ENCODE data around the gene SLC2A4.
A peak's percentile ranks its signal among the peaks of the same experiment; 100 is the strongest.

Gene SLC2A4

GRCh38 chr17:7307686-7308624, 26.4 kb downstream of the SLC2A4 start:
- DNase-seq = peak; percentile 13

- DNase-seq = peak; percentile 75
Measured at GRCh38 chr17:7308625-7309433, 27.3 kb downstream of the SLC2A4 start.

- no peak for DNase-seq
Measured at GRCh38 chr17:7309628-7310027, 28.1 kb downstream of the SLC2A4 start.

- no peak for DNase-seq
Measured at GRCh38 chr17:7311110-7311705, 29.7 kb downstream of the SLC2A4 start.

GRCh38 chr17:7312432-7313087, 31.0 kb downstream of the SLC2A4 start:
- DNase-seq = no peak

- DNase-seq = peak; percentile 7
Measured at GRCh38 chr17:7313088-7313889, 31.8 kb downstream of the SLC2A4 start.

GRCh38 chr17:7313890-7314718, 32.6 kb downstream of the SLC2A4 start:
- DNase-seq = peak; percentile 31

- peak; percentile 40 for DNase-seq
Measured at GRCh38 chr17:7314719-7315569, 33.4 kb downstream of the SLC2A4 start, which contains the start of gene GPS2. GPS2 (minus strand) TSS chr17:7315360; CDS start chr17:7315052, 308 bp downstream.

GRCh38 chr17:7315570-7316235, 34.2 kb downstream of the SLC2A4 start:
- no peak for DNase-seq

GRCh38 chr17:7317161-7317803, 35.8 kb downstream of the SLC2A4 start:
- DNase-seq = no peak

- DNase-seq = no peak
Measured at GRCh38 chr17:7318121-7318860, 36.8 kb downstream of the SLC2A4 start.

GRCh38 chr17:7321466-7321865, 39.9 kb downstream of the SLC2A4 start:
- DNase-seq = no peak

GRCh38 chr17:7322520-7323194, 41.1 kb downstream of the SLC2A4 start:
- no peak for DNase-seq

GRCh38 chr17:7323731-7324437, 42.4 kb downstream of the SLC2A4 start:
- DNase-seq = peak; percentile 36

GRCh38 chr17:7324438-7324779, 42.9 kb downstream of the SLC2A4 start:
- DNase-seq = no peak

- no peak for DNase-seq
Measured at GRCh38 chr17:7325031-7325528, 43.6 kb downstream of the SLC2A4 start.

- DNase-seq = no peak
Measured at GRCh38 chr17:7326186-7326585, 44.7 kb downstream of the SLC2A4 start.

Measured in kidney glomerular epithelial cell (primary cell).